HCT116 (cell line): ENCODE data around the gene IL15RA.

Source experiments
- ATF3 ChIP-seq: IDR thresholded peaks from 2 replicates; pipeline ENCODE4 v1.6.1; 2012
- CTCF ChIP-seq, 3 experiments: fragments of 200-600 bp in 1 of 3; sonication (generic) in 1 of 3; IDR thresholded peaks in 2 of 3; conservative IDR thresholded peaks in 1 of 3; 2 replicates each; pipeline ENCODE4 v1.5.1; 2012 to 2017; ENCODE audit warnings: low read depth in 2 of 3, low read length in 2 of 3, antibody characterized with exemption in 1 of 3, borderline replicate concordance in 1 of 3, control low read depth in 1 of 3, mild to moderate bottlenecking in 1 of 3, mixed read lengths in 1 of 3, mixed run types in 1 of 3, moderate library complexity in 1 of 3; ENCODE audit not compliant: insufficient read depth in 1 of 3
- EGR1 ChIP-seq: IDR thresholded peaks from 2 replicates; pipeline ENCODE4 v1.6.1; 2012; ENCODE audit warnings: low read depth
- EZH2 ChIP-seq: fragments of 200-600 bp; sonication (generic); IDR thresholded peaks from 2 replicates; pipeline ENCODE4 v1.6.1; 2017; ENCODE audit warnings: antibody characterized with exemption, mixed run types
- POLR2A ChIP-seq: IDR thresholded peaks from 2 replicates; pipeline ENCODE4 v1.7.0; 2011; ENCODE audit warnings: borderline replicate concordance; ENCODE audit not compliant: insufficient read depth, insufficient read length; ENCODE audit errors: extremely low read depth
- POLR2AphosphoS5 ChIP-seq: IDR thresholded peaks from 2 replicates; pipeline ENCODE4 v1.6.1; 2011; ENCODE audit warnings: mild to moderate bottlenecking, low read depth, low read length, moderate library complexity
- REST ChIP-seq: IDR thresholded peaks from 2 replicates; pipeline ENCODE4 v1.6.1; 2012; ENCODE audit warnings: low read depth
- ZBTB33 ChIP-seq: IDR thresholded peaks from 2 replicates; pipeline ENCODE4 v1.6.1; 2011; ENCODE audit warnings: mild to moderate bottlenecking, low read length, moderate library complexity; ENCODE audit not compliant: insufficient replicate concordance; ENCODE audit errors: extremely low read depth

- no peak for TF ChIP-seq CTCF (IDR thresholded peaks at IDR 0.05 in 2 of 3, conservative IDR thresholded peaks at IDR 0.05 in 1 of 3; ENCODE audit: borderline replicate concordance in 1 of 3, insufficient read depth in 1 of 3, low read depth in 2 of 3, low read length in 2 of 3)
- no peak for TF ChIP-seq ATF3
- TF ChIP-seq ZBTB33 = no peak
- no peak for TF ChIP-seq POLR2AphosphoS5
- TF ChIP-seq EGR1 = no peak
- TF ChIP-seq POLR2A = no peak
- TF ChIP-seq EZH2 = no peak
- no peak for TF ChIP-seq REST
Measured at GRCh38 chr10:6013413-6014192, 36.3 kb upstream of the IL15RA start.
